Bronchial epithelial cell (primary cell): ENCODE results near the gene PRKCH. TPM values are rescaled to one million over a fixed set of nuclear protein-coding genes. Genes with fewer than 3 reads are reported as not detected.

ENCODE experiments used
- DNase-seq: peaks from one replicate; pipeline ENCODE4 v3.0.0-alpha.2; 2010; ENCODE audit warnings: low read depth
- FAIRE-seq: peaks from 2 replicates; lab custom pipeline; 2011; peaks lifted over from hg19 to GRCh38; lab: Jason Lieb, UNC
- H3K27me3 ChIP-seq: 2 replicates; pipeline ENCODE4 v1.5.1; 2011; ENCODE audit warnings: low read length; ENCODE audit not compliant: control insufficient read depth, insufficient read depth
- H3K36me3 ChIP-seq: 2 replicates; pipeline ENCODE4 v1.5.1; 2011; ENCODE audit warnings: low read length; ENCODE audit not compliant: control insufficient read depth, insufficient read depth
- H3K4me3 ChIP-seq: 2 replicates; pipeline ENCODE4 v1.5.1; 2011; ENCODE audit warnings: mild to moderate bottlenecking, low read depth, low read length, control low read depth
- total RNA-seq: library from RNA; depleted of rRNA; stranded (reverse); fragments of >200 nt; gene quantifications from 2 replicates; pipeline ENCODE4 v1.2.1, GENCODE V29; 2014
- TF ChIP-seq, protein P1 (sequence below): IDR thresholded peaks from 2 replicates; pipeline ENCODE4 v1.5.1; 2011; ENCODE audit warnings: mild to moderate bottlenecking, moderate library complexity, low read length, control low read depth, inconsistent platforms; ENCODE audit not compliant: insufficient read depth, severe bottlenecking

PRKCH gene
- total RNA-seq, 1 donor from 2014 or later: 24.5 TPM

DNA sequence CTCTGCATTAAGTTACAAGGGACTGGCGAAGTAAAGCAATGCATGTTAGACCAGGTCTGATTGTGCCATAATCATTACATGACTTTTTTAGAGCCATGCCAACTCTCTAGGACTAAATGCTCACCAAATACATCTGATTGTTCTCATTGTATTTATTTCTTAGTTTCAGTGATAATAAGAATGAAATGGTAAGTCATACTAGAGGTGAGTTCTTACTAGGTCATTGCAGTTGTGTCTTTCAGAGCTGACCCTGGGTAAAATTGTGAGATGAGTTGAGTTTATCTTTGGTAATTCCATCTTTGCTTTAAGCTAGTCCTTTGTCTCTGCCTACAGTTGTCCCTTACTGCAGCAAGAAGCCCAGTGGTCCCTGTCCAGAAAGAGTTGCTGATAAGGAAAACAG, 73.2 kb downstream of the PRKCH start:
- H3K27me3 ChIP-seq: no peaks in the 10 kb centered on the region
- H3K4me3 ChIP-seq: no peak overlapping the region
- no peak for FAIRE-seq
- TF ChIP-seq, protein P1, sequence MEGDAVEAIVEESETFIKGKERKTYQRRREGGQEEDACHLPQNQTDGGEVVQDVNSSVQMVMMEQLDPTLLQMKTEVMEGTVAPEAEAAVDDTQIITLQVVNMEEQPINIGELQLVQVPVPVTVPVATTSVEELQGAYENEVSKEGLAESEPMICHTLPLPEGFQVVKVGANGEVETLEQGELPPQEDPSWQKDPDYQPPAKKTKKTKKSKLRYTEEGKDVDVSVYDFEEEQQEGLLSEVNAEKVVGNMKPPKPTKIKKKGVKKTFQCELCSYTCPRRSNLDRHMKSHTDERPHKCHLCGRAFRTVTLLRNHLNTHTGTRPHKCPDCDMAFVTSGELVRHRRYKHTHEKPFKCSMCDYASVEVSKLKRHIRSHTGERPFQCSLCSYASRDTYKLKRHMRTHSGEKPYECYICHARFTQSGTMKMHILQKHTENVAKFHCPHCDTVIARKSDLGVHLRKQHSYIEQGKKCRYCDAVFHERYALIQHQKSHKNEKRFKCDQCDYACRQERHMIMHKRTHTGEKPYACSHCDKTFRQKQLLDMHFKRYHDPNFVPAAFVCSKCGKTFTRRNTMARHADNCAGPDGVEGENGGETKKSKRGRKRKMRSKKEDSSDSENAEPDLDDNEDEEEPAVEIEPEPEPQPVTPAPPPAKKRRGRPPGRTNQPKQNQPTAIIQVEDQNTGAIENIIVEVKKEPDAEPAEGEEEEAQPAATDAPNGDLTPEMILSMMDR: no peak
- H3K36me3 ChIP-seq: no peaks in the 10 kb centered on the region
- DNase-seq: no peak

- DNase-seq (no peak), FAIRE-seq (no peak)
- Histone ChIP-seq H3K27me3 (no peaks in the 10 kb centered on the region), H3K4me3 (no peak overlapping the region), H3K36me3 (no peaks in the 10 kb centered on the region)
- TF ChIP-seq, protein P1: no peak
Observed at GRCh38 chr14:61395115-61395725, 73.8 kb downstream of the PRKCH start.

DNA sequence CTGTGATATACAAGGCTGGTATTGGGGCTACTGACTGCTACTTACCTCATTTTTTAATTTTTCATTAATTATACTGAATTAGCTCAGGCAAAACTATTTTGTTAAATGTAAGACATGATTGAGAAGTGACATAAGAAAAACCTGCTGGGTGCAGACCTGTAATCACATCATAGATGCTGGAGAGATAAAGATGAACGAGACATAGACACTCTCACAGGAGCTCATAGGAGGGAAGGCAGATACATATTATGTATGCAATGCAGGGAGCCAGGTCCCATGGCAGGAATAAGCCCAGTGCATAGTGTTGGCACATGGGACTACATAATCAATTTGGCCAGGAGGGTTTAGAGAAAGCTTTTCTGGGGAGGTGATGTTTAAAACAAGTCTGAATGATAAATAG, 74.9 kb downstream of the PRKCH start:
- H3K36me3 ChIP-seq: no peaks in the 10 kb centered on the region
- TF ChIP-seq, protein P1: no peak
- H3K27me3 ChIP-seq: no peaks in the 10 kb centered on the region
- DNase-seq: no peak
- FAIRE-seq: no peak
- no peak overlapping the region for H3K4me3 ChIP-seq

- Histone ChIP-seq H3K4me3 (no peak overlapping the region), H3K36me3 (no peaks in the 10 kb centered on the region), H3K27me3 (no peaks in the 10 kb centered on the region)
- TF ChIP-seq, protein P1: no peak
- FAIRE-seq (no peak), DNase-seq (no peak)
Observed at GRCh38 chr14:61396694-61397093, 75.3 kb downstream of the PRKCH start.

GRCh38 chr14:61397615-61398014, 76.2 kb downstream of the PRKCH start:
- H3K27me3 ChIP-seq: no peaks in the 10 kb centered on the region
- FAIRE-seq (no peak), DNase-seq (no peak)
- TF ChIP-seq, protein P1: no peak
- H3K36me3 ChIP-seq: no peaks in the 10 kb centered on the region
- H3K4me3 ChIP-seq: no peak overlapping the region

DNA sequence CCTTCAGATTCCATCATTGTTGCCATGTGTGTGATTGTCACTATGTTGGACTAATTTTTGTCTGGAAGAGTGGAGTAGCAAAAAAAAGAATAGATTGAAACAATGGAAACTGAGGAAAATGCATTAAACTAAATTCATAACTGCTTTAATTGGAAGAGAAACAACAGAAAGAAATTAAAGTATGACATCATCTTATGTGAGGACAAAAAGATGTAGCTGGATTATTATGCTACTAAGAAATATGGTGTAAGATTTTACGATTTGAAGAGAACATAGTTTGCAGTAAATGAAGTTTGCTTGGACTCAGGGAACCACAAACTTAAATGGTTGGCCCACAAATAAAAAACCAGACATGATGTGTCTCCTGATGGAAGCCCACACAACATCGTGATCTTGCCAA, 76.8 kb downstream of the PRKCH start:
- Histone ChIP-seq H3K27me3 (no peaks in the 10 kb centered on the region), H3K36me3 (no peaks in the 10 kb centered on the region), H3K4me3 (no peak overlapping the region)
- FAIRE-seq: no peak
- TF ChIP-seq, protein P1: no peak
- DNase-seq: no peak
